Endothelial cell of umbilical vein (primary cell): Measurements from ENCODE around the gene EIF5AL1. TPM values are rescaled to one million over a fixed set of nuclear protein-coding genes. Genes with fewer than 3 reads are reported as not detected.

Experiments
- BruUV-seq: library from RNA; stranded (reverse); fragments of 400-500 nt; replicated peaks from 2 replicates; lab custom pipeline; 2021; lab: Mats Ljungman, UMichigan
- CTCF ChIA-PET: fragments of 300-600, 350-600 bp; sonication (Branson Sonifier 250); formaldehyde crosslinking; loops from one replicate; lab custom pipeline; 2021; ENCODE audit warnings: antibody characterized with exemption, inconsistent platforms; lab: Charles Lee
- POLR2A ChIA-PET: fragments of 300-600, 350-600 bp; sonication (Branson Sonifier 250); formaldehyde crosslinking; loops from one replicate; lab custom pipeline; 2021; ENCODE audit warnings: antibody characterized with exemption, inconsistent platforms; lab: Charles Lee
- DNase-seq: peaks from one replicate; pipeline ENCODE4 v3.0.0-alpha.2; 2011; ENCODE audit warnings: low read depth, low spot score
- FAIRE-seq: peaks from 2 replicates; lab custom pipeline; 2011; peaks lifted over from hg19 to GRCh38; lab: Jason Lieb, UNC
- H2AFZ ChIP-seq: 2 replicates; pipeline ENCODE4 v1.6.0; 2012; ENCODE audit warnings: low read depth, low read length, control low read depth, inconsistent platforms
- H3K27ac ChIP-seq: 2 replicates; pipeline ENCODE4 v1.5.1; 2011; ENCODE audit warnings: low read depth, mild to moderate bottlenecking, control low read depth, low read length, moderate library complexity; ENCODE audit not compliant: insufficient read depth
- H3K27me3 ChIP-seq, 2 experiments: 2 replicates each; pipeline versions ENCODE4 v1.6.0 to v1.6.1; 2011; ENCODE audit warnings: low read length in 2 of 2, mixed read lengths in 1 of 2; ENCODE audit not compliant: control insufficient read depth in 2 of 2, insufficient read depth in 2 of 2
- H3K36me3 ChIP-seq, 2 experiments: 2 replicates in 1 of 2; 3 replicates in 1 of 2; pipeline ENCODE4 v1.5.1; 2011; ENCODE audit warnings: low read length in 2 of 2, mild to moderate bottlenecking in 1 of 2, moderate library complexity in 1 of 2; ENCODE audit not compliant: control insufficient read depth in 2 of 2, insufficient read depth in 2 of 2; ENCODE audit errors: extremely low read depth in 1 of 2
- H3K4me1 ChIP-seq: 3 replicates; pipeline ENCODE4 v1.5.1; 2011; ENCODE audit warnings: mild to moderate bottlenecking, low read length; ENCODE audit not compliant: control insufficient read depth, insufficient read depth; ENCODE audit errors: extremely low read depth
- H3K4me2 ChIP-seq: 2 replicates; pipeline ENCODE4 v1.6.1; 2011; ENCODE audit warnings: low read length, control low read depth, mixed read lengths; ENCODE audit not compliant: insufficient read depth
- H3K4me3 ChIP-seq, 3 experiments: fragments of 200-600 bp in 1 of 3; sonication (generic), shearing (Covaris generic) in 1 of 3; replicated peaks in 1 of 3; 2 replicates each; pipeline ENCODE4 v1.5.1; 2011 to 2016; ENCODE audit warnings: control low read depth in 3 of 3, low read length in 3 of 3, mild to moderate bottlenecking in 2 of 3, inconsistent platforms in 1 of 3, low read depth in 1 of 3, moderate library complexity in 1 of 3; ENCODE audit not compliant: insufficient read depth in 1 of 3
- H3K79me2 ChIP-seq: 2 replicates; pipeline ENCODE4 v1.6.0; 2012; ENCODE audit warnings: low read length, inconsistent platforms; ENCODE audit not compliant: control insufficient read depth, insufficient read depth
- H3K9ac ChIP-seq: replicated peaks from 2 replicates; pipeline ENCODE3; 2011; ENCODE audit warnings: low read length, control low read depth; ENCODE audit not compliant: insufficient read depth; ENCODE audit errors: extremely low read depth
- H3K9me1 ChIP-seq: replicated peaks from 3 replicates; pipeline ENCODE4 v1.6.0; 2011; ENCODE audit warnings: mild to moderate bottlenecking, low read length; ENCODE audit not compliant: control insufficient read depth, insufficient read depth; ENCODE audit errors: extremely low read depth
- H3K9me3 ChIP-seq: replicated peaks from 2 replicates; pipeline ENCODE4 v1.5.1; 2012; ENCODE audit warnings: low read length, inconsistent platforms; ENCODE audit not compliant: control insufficient read depth, insufficient read depth
- H4K20me1 ChIP-seq: replicated peaks from 2 replicates; pipeline ENCODE3; 2011; ENCODE audit warnings: mild to moderate bottlenecking, low read length; ENCODE audit not compliant: control insufficient read depth, insufficient read depth; ENCODE audit errors: extremely low read depth
- CTCF ChIP-seq, 2 donors: IDR thresholded peaks; 1 replicate in 1 of 2; 2 replicates in 1 of 2; pipeline ENCODE4 v1.5.1; 2011; ENCODE audit warnings: low read length in 2 of 2, mild to moderate bottlenecking in 2 of 2, moderate library complexity in 2 of 2, control low read depth in 1 of 2, inconsistent platforms in 1 of 2, low read depth in 1 of 2; ENCODE audit not compliant: insufficient read depth in 1 of 2; ENCODE audit errors: extremely low read depth in 1 of 2
- EZH2 ChIP-seq: IDR thresholded peaks from 2 replicates; pipeline ENCODE4 v1.6.1; 2012; ENCODE audit warnings: borderline replicate concordance, low read depth, mild to moderate bottlenecking, moderate library complexity, low read length, inconsistent platforms; ENCODE audit not compliant: severe bottlenecking
- FOS ChIP-seq: IDR thresholded peaks from 2 replicates; pipeline ENCODE4 v1.6.1; 2011; ENCODE audit warnings: mild to moderate bottlenecking, low read length, moderate library complexity, borderline replicate concordance; ENCODE audit not compliant: insufficient read depth
- GATA2 ChIP-seq: IDR thresholded peaks from 2 replicates; pipeline ENCODE4 v1.7.0; 2011; ENCODE audit warnings: low read depth, mild to moderate bottlenecking, moderate library complexity, mixed read lengths, low read length; ENCODE audit not compliant: insufficient read length, insufficient read depth
- JUN ChIP-seq: IDR thresholded peaks from 2 replicates; pipeline ENCODE4 v1.6.1; 2011; ENCODE audit warnings: borderline replicate concordance, low read depth; ENCODE audit not compliant: insufficient read length, insufficient read depth
- MAX ChIP-seq: IDR thresholded peaks from 2 replicates; pipeline ENCODE4 v1.6.1; 2011; ENCODE audit not compliant: insufficient read depth, insufficient read length
- MYC ChIP-seq: IDR thresholded peaks from one replicate; pipeline ENCODE4 v1.6.1; 2011; ENCODE audit warnings: mild to moderate bottlenecking, low read depth, low read length
- POLR2A ChIP-seq: IDR thresholded peaks from 2 replicates; pipeline ENCODE4 v1.6.1; 2012; ENCODE audit warnings: low read depth, mild to moderate bottlenecking, control low read depth, low read length
- POLR2AphosphoS5 ChIP-seq: IDR thresholded peaks from 2 replicates; pipeline ENCODE4 v1.6.1; 2012; ENCODE audit warnings: low read depth, mild to moderate bottlenecking, control low read depth, low read length, moderate library complexity; ENCODE audit not compliant: insufficient read depth
- dilution Hi-C: fragments of 300-500 bp; cut with MboI; formaldehyde crosslinking; loops from one replicate; pipeline ENCODE4 v1.15.0; 2019; ENCODE audit warnings: low sequenced_read_pairs; ENCODE audit not compliant: extremely low pct_ligation_motif_present
- intact Hi-C: fragments of 100-400 bp; cut with micrococcal nuclease; formaldehyde crosslinking; loops from one replicate; pipeline ENCODE4 v1.10.0; 2022
- polyA plus RNA-seq, 4 experiments: library from polyadenylated mRNA; depleted of rRNA in 3 of 4; stranded (reverse) in 3 of 4; unstranded in 1 of 4; fragments of >200 nt; gene quantifications; 2 replicates each; pipeline versions ENCODE4 v1.2.1 to v1.2.3, GENCODE V29; 2011 to 2012; ENCODE audit warnings: missing spikeins in 1 of 4
- small RNA-seq: library from RNA; depleted of rRNA; stranded (forward); fragments of <200 nt; gene quantifications from one replicate; pipeline ENCODE3, GENCODE V24; 2012; ENCODE audit warnings: low replicate concordance, low read depth; ENCODE audit not compliant: insufficient read depth, insufficient read length
- total RNA-seq: library from RNA; stranded (reverse); gene quantifications from 2 replicates; pipeline ENCODE4 v1.2.3, GENCODE V29; 2021

EIF5AL1 gene
- total and polyA plus RNA-seq, 2 donors (not counting 3 experiments of a cell fraction or from before 2014, with no cell fraction given), result 0.29 to 1.0 TPM

- no peaks in the 10 kb centered on the region for H4K20me1 ChIP-seq
- no peak for DNase-seq
- H3K27ac ChIP-seq, result no peak overlapping the region
- no peaks in the 10 kb centered on the region for H3K9me3 ChIP-seq
- no peaks in the 10 kb centered on the region for H3K9me1 ChIP-seq
- TF ChIP-seq POLR2A (no peak), FOS (no peak), GATA2 (no peak), MYC (no peak), EZH2 (no peak), MAX (no peak), POLR2AphosphoS5 (no peak), JUN (no peak), CTCF (IDR thresholded peaks at IDR 0.05; ENCODE audit: extremely low read depth in 1 of 2, insufficient read depth in 1 of 2, low read depth in 1 of 2, low read length in 2 of 2) (no peak)
- intact Hi-C loops, result no loop called here
- no peak overlapping the region for H3K9ac ChIP-seq
- H3K27me3 ChIP-seq, result peaks cover 2 to 9% of the 10 kb centered on the region in 2 experiments
- dilution Hi-C loops, result no loop called here
- H3K4me2 ChIP-seq, result no peak overlapping the region
- H3K79me2 ChIP-seq, result no peaks in the 10 kb centered on the region
- no peak overlapping the region for H2AFZ ChIP-seq
- no peak for FAIRE-seq
- CTCF ChIA-PET, result interaction anchor here (0.8 to 1.2 kb wide), 5 partner anchors 14 to 698 kb away, joined by 3 to 4 read pairs (median 3); no protein-coding TSS in a partner anchor
- no peaks in the 10 kb centered on the region for H3K4me1 ChIP-seq
- H3K4me3 ChIP-seq, result no peak overlapping the region
- H3K36me3 ChIP-seq, result no peaks in the 10 kb centered on the region
- no TSS peak for BruUV-seq
- POLR2A ChIA-PET, result no interaction called here
Measured at GRCh38 chr10:79563426-79563825, 51.1 kb downstream of the EIF5AL1 start.

Small RNA genes lying within 50 kb of the gene (small RNA-seq; reads per million reads assigned to genes)
- gene BX248123.2 (not detected), gene RPS12P18 (not detected)

Other genes with a start within 250 kb of the EIF5AL1 start
- gene PPIF, start 165.1 kb upstream of the EIF5AL1 start, total RNA-seq, result 42.7 and 51.2 TPM in 2 replicates
- 38.7 and 50.7 TPM in 2 replicates for gene PPIF, start 165.1 kb upstream of the EIF5AL1 start, polyA plus RNA-seq
- gene ZCCHC24, start 66.9 kb upstream of the EIF5AL1 start, total RNA-seq, result 5.7 and 8.4 TPM in 2 replicates
- gene ZCCHC24, start 66.9 kb upstream of the EIF5AL1 start, polyA plus RNA-seq, result 4.7 and 5.2 TPM in 2 replicates
- not detected in 2 replicates for gene SFTPA2, start 47.9 kb downstream of the EIF5AL1 start, total RNA-seq
- not detected in 2 replicates for gene SFTPA2, start 47.9 kb downstream of the EIF5AL1 start, polyA plus RNA-seq
- gene SFTPA1, start 98.4 kb downstream of the EIF5AL1 start, total RNA-seq, result not detected in 2 replicates
- gene SFTPA1, start 98.4 kb downstream of the EIF5AL1 start, polyA plus RNA-seq, result not detected in 2 replicates
- gene NUTM2B, start 190.7 kb downstream of the EIF5AL1 start, total RNA-seq, result 0.14 and 0.86 TPM in 2 replicates
- gene NUTM2B, start 190.7 kb downstream of the EIF5AL1 start, polyA plus RNA-seq, result 0.19 and 0.35 TPM in 2 replicates